PC-3 (cell line): Measurements from ENCODE around the gene GBX1.

Experiments
- CTCF ChIP-seq: fragments of 300-600 bp; sonication (generic); conservative IDR thresholded peaks from 2 replicates; pipeline ENCODE4 v1.5.1; 2017; ENCODE audit warnings: antibody characterized with exemption, low read depth, mild to moderate bottlenecking, low read length
- EZH2phosphoT487 ChIP-seq: fragments of 300-600 bp; sonication (generic); IDR thresholded peaks from 2 replicates; pipeline ENCODE4 v1.6.1; 2018; ENCODE audit warnings: mild to moderate bottlenecking, antibody characterized with exemption, low read length, borderline replicate concordance

- TF ChIP-seq CTCF (no peak), EZH2phosphoT487 (no peak)
Observed at GRCh38 chr7:151143261-151144015, 24.1 kb downstream of the GBX1 start.
